Astrocyte of the spinal cord (primary cell): Measurements from ENCODE around the gene HLCS.

Experiments
- DNase-seq: peaks from one replicate; pipeline ENCODE4 v3.0.0; 2011; ENCODE audit warnings: low read depth, low spot score
- H3K4me3 ChIP-seq: 2 replicates; pipeline ENCODE4 v1.5.1; 2011; ENCODE audit warnings: low read depth, mild to moderate bottlenecking, low read length, moderate library complexity
- in situ Hi-C: cut with HindIII; loops from 2 replicates; pipeline ENCODE4 v1.10.0; 2017; ENCODE audit warnings: low sequenced_read_pairs
- TF ChIP-seq, protein P1 (sequence below): IDR thresholded peaks from 2 replicates; pipeline ENCODE4 v1.5.1; 2012; ENCODE audit warnings: low read depth, mild to moderate bottlenecking, low read length, inconsistent platforms

The HLCS gene

DNA sequence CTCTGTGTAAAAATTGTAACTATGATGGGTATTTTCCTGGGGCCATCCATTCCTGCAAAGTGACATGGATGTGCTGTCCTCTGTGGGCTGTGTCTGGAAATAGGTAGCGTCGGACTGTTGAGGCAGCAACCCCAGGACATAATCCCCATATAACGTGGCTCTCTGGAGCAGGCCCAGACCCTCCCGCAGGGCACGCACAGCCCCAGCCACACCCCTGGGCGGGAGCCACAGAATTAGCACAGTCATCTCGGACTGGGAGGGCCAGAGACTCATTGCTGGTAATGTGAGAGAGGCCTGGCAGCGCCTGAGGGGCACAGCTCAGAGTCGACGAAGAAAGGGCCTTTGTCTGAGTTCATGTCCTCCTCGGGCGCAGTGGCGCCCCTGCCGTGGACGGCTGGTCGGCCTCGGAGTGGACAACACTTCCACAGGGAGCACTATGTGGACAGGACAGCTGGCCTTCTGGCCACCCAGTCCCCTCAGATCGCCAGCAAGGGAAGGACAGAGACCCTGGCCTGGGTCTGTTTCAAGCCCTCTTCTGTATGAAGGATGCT, 247.4 kb downstream of the HLCS start:
- DNase-seq = no peak
- TF ChIP-seq, protein P1, sequence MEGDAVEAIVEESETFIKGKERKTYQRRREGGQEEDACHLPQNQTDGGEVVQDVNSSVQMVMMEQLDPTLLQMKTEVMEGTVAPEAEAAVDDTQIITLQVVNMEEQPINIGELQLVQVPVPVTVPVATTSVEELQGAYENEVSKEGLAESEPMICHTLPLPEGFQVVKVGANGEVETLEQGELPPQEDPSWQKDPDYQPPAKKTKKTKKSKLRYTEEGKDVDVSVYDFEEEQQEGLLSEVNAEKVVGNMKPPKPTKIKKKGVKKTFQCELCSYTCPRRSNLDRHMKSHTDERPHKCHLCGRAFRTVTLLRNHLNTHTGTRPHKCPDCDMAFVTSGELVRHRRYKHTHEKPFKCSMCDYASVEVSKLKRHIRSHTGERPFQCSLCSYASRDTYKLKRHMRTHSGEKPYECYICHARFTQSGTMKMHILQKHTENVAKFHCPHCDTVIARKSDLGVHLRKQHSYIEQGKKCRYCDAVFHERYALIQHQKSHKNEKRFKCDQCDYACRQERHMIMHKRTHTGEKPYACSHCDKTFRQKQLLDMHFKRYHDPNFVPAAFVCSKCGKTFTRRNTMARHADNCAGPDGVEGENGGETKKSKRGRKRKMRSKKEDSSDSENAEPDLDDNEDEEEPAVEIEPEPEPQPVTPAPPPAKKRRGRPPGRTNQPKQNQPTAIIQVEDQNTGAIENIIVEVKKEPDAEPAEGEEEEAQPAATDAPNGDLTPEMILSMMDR = no peak

DNA sequence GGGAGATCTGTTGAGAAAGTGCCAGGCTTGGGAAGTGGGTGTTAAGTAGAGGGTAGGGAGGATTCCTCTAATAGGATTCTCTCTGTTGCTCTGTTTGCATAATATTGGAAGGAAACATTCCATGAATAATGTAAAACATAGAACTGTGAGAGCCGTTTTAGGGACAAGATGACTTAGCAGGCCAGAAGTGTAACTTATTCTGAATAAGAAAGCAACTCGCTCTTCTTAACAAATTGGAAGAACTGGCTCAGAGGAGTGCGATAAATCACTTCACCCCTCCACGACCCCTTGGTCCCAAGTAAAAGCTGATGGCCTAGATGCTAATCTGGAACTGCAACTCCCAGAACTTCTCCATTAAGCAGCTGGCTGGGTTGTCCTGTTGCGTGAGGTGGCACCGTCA, 248.5 kb downstream of the HLCS start:
- no peak overlapping the region for H3K4me3 ChIP-seq
- DNase-seq = no peak
- in situ Hi-C loops = no loop called here
- TF ChIP-seq, protein P1 = no peak

More for the DNA sequence above, 247.4 kb downstream of the HLCS start:
- in situ Hi-C loops = no loop called here
- no peak overlapping the region for H3K4me3 ChIP-seq

DNA sequence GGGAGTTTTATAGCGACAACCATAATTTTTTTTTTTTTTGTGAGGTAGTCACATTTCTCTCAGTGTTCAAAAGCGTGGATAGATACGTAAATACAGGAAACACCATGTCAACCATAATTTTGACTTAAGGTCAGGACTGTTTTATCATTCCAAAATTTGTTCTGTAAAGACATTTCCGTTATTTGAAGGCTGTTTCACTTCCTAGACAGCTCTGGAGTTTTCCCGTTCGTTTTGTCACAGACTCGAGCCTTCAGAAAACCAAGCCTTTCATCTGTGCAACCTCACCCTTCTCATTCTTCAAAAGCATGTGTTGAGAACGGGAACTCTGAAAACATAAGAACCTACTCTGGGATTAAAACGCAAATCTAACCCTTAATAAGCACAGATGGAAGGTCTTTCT, 249.6 kb downstream of the HLCS start:
- TF ChIP-seq, protein P1 = no peak
- no peak overlapping the region for H3K4me3 ChIP-seq
- in situ Hi-C loops = no loop called here
- no peak for DNase-seq

DNA sequence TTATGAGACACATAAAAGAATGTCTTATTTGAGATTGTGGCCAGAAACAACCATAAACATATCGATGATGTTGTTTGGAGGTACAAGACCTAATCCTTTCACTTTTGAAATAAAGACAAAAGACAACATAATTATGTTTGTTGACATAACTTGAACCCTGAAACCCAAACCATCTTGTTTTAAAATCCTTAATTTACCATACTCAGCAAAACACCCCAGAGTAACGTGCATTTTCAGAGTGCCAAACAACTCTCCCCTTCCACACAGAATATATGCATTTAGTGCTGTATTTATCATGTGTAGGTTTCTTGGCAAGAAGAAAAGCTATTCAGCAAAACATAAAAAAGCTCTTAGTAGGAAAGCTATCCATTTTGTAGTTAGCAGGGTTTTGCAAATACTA, 250.1 kb downstream of the HLCS start:
- in situ Hi-C loops = no loop called here
- TF ChIP-seq, protein P1 = no peak
- H3K4me3 ChIP-seq = no peak overlapping the region
- DNase-seq = no peak

DNA sequence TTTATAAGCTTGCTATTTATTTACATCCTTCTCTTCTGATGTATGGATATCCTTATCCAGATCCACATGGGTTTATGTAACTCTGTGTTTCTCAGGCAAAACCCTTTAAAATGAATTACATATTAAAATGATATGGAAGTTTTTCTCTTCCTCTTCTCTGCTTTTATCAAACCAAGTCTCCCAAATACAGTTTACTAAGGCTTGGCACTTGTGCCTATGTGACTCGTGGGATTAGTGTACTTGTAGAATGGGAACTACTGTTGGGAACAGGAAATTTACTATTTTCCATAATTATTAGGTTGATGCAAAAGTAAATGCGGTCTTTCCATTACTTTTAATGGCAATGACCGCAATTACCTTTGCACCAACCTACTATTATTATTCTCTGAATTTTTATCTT, 252.7 kb downstream of the HLCS start:
- H3K4me3 ChIP-seq = no peak overlapping the region
- TF ChIP-seq, protein P1 = no peak
- in situ Hi-C loops = no loop called here
- no peak for DNase-seq

DNA sequence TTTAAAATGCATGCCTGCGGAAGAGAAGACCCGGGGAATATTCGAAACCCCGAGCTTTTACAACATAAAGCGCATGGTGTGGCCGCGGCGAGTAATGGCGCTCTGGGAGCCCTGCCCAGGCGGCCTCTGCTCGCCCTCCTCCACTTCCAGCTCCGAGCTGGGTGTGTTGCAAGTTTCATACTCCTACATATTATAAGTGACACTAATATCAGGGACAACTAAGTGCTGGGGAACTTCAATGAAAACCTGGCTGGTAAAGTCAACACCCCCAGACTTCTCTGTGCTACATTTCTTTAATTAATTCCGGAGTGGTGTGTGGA, 255.8 kb downstream of the HLCS start:
- TF ChIP-seq, protein P1 = no peak
- in situ Hi-C loops = no loop called here
- no peak overlapping the region for H3K4me3 ChIP-seq
- no peak for DNase-seq
